Head of caudate nucleus (tissue), 42 donors: ENCODE measurements around the gene BTBD19.
"Not testable (repeated sequence)": the region's sequence is repeated elsewhere in the genome, so short reads cannot be mapped to it uniquely, and the experiment has no call there.

ENCODE experiments used
- DNase-seq, 42 donors: peaks; one replicate each; pipeline versions ENCODE4 v3.0.0 to v3.0.0-alpha.2; 2020 to 2021; ENCODE audit warnings: mixed read lengths in 7 of 42
- intact Hi-C: fragments of 100-400 bp; cut with DNase I; formaldehyde crosslinking; loops from one replicate; pipeline ENCODE4 v1.15.0; 2022

The BTBD19 gene

GRCh38 chr1:44808063-44808937 is at the start of gene BTBD19:
BTBD19 (plus strand) TSS chr1:44808523; CDS start chr1:44808821, 298 bp downstream.
- intact Hi-C loops: no loop called here
- peak in 40 of 42 donors; percentile 60 to 91 (median 77) for DNase-seq

- DNase-seq: no peak
Measured at GRCh38 chr1:44759077-44759476, 49.2 kb upstream of the BTBD19 start.

GRCh38 chr1:44760876-44761275 is 47.4 kb upstream of the BTBD19 start:
- no peak for DNase-seq
- intact Hi-C loops: no loop called here

More at GRCh38 chr1:44759077-44759476, 49.2 kb upstream of the BTBD19 start:
- intact Hi-C loops: no loop called here

GRCh38 chr1:44766421-44766820 is 41.9 kb upstream of the BTBD19 start:
- intact Hi-C loops, DNase-seq: not testable (repeated sequence)

- intact Hi-C loops: loop anchor here (5.0 kb wide), 1 partner anchor 33 kb away; no protein-coding TSS in a partner anchor
- peak; percentile 85 to 96 (median 92) for DNase-seq
Measured at GRCh38 chr1:44775078-44775929, 33.0 kb upstream of the BTBD19 start, which contains the start of gene RPS8. RPS8 (plus strand) TSS chr1:44775540; CDS start chr1:44775597, 57 bp downstream.

GRCh38 chr1:44775930-44776729 is 32.2 kb upstream of the BTBD19 start:
- intact Hi-C loops: loop anchor here (5.0 kb wide), 1 partner anchor 34 kb away; no protein-coding TSS in a partner anchor
- DNase-seq: peak in 10 of 42 donors; percentile 15 to 45 (median 30)

GRCh38 chr1:44776730-44777068 is 31.6 kb upstream of the BTBD19 start:
- DNase-seq: no peak
- intact Hi-C loops: loop anchor here (5.0 kb wide), 1 partner anchor 34 kb away; no protein-coding TSS in a partner anchor

- intact Hi-C loops: loop anchor here (5.0 kb wide), 1 partner anchor 35 kb away; no protein-coding TSS in a partner anchor
- no peak for DNase-seq
Measured at GRCh38 chr1:44777547-44777946, 30.8 kb upstream of the BTBD19 start.

GRCh38 chr1:44777969-44778635 is 30.2 kb upstream of the BTBD19 start:
- DNase-seq: no peak

GRCh38 chr1:44778705-44779576 is 29.4 kb upstream of the BTBD19 start:
- intact Hi-C loops: loop anchor here (5.0 kb wide), 1 partner anchor 37 kb away; no protein-coding TSS in a partner anchor
- no peak for DNase-seq

More at GRCh38 chr1:44777969-44778635, 30.2 kb upstream of the BTBD19 start:
- intact Hi-C loops: loop anchor here (5.0 kb wide), 1 partner anchor 36 kb away; no protein-coding TSS in a partner anchor

GRCh38 chr1:44780583-44781121 is 27.7 kb upstream of the BTBD19 start:
- no peak for DNase-seq
- intact Hi-C loops: no loop called here

GRCh38 chr1:44783697-44784093 is 24.6 kb upstream of the BTBD19 start:
- DNase-seq: no peak
- intact Hi-C loops: no loop called here

- DNase-seq: peak in 9 of 42 donors; percentile 14 to 51 (median 39)
- intact Hi-C loops: no loop called here
Measured at GRCh38 chr1:44784094-44785028, 24.0 kb upstream of the BTBD19 start.

GRCh38 chr1:44785029-44785380 is 23.3 kb upstream of the BTBD19 start:
- intact Hi-C loops: no loop called here
- no peak for DNase-seq

- DNase-seq: no peak
- intact Hi-C loops: no loop called here
Measured at GRCh38 chr1:44785501-44786137, 22.7 kb upstream of the BTBD19 start.
